AG20443 (cell line): ENCODE data around the gene VEGFD.

ENCODE experiments used
- DNase-seq: peaks from one replicate; pipeline ENCODE4 v3.0.0; 2012; ENCODE audit warnings: low spot score, mixed read lengths

VEGFD gene

GRCh38 chrX:15384304-15384703 lies at the start of gene VEGFD:
VEGFD (minus strand) TSS chrX:15384413; CDS start chrX:15383946, 467 bp downstream.
- DNase-seq: peak; percentile 14

- DNase-seq: peak; percentile 16
Measured at GRCh38 chrX:15430584-15430983, 46.4 kb upstream of the VEGFD start.

- no peak for DNase-seq
Measured at GRCh38 chrX:15430076-15430475, 45.9 kb upstream of the VEGFD start.

GRCh38 chrX:15425024-15425423 lies 40.8 kb upstream of the VEGFD start:
- DNase-seq: no peak

- DNase-seq: no peak
Measured at GRCh38 chrX:15418707-15419181, 34.5 kb upstream of the VEGFD start.

- peak; percentile 21 for DNase-seq
Measured at GRCh38 chrX:15418041-15418706, 34.0 kb upstream of the VEGFD start.

GRCh38 chrX:15416133-15416993 lies 32.1 kb upstream of the VEGFD start:
- DNase-seq: no peak

- DNase-seq: no peak
Measured at GRCh38 chrX:15413101-15413500, 28.9 kb upstream of the VEGFD start.

- no peak for DNase-seq
Measured at GRCh38 chrX:15410947-15411346, 26.7 kb upstream of the VEGFD start.

- DNase-seq: no peak
Measured at GRCh38 chrX:15410430-15410829, 26.2 kb upstream of the VEGFD start.

- DNase-seq: peak; percentile 21
Measured at GRCh38 chrX:15405846-15406245, 21.6 kb upstream of the VEGFD start.

- DNase-seq: peak; percentile 47
Measured at GRCh38 chrX:15404401-15405096, 20.3 kb upstream of the VEGFD start.

GRCh38 chrX:15401378-15401777 lies 17.2 kb upstream of the VEGFD start:
- DNase-seq: no peak

GRCh38 chrX:15399962-15400391 lies 15.8 kb upstream of the VEGFD start:
- DNase-seq: no peak

- DNase-seq: no peak
Measured at GRCh38 chrX:15398874-15399273, 14.7 kb upstream of the VEGFD start.

- no peak for DNase-seq
Measured at GRCh38 chrX:15395789-15396188, 11.6 kb upstream of the VEGFD start.

- no peak for DNase-seq
Measured at GRCh38 chrX:15391850-15392249, 7.6 kb upstream of the VEGFD start.

GRCh38 chrX:15382813-15383212 lies 1.4 kb downstream of the VEGFD start:
- DNase-seq: no peak

- DNase-seq: peak; percentile 18
Measured at GRCh38 chrX:15376956-15377355, 7.3 kb downstream of the VEGFD start.

- no peak for DNase-seq
Measured at GRCh38 chrX:15373976-15374375, 10.2 kb downstream of the VEGFD start.

GRCh38 chrX:15366506-15367352 lies 17.5 kb downstream of the VEGFD start:
- no peak for DNase-seq

GRCh38 chrX:15359701-15360100 lies 24.5 kb downstream of the VEGFD start:
- no peak for DNase-seq
